Kidney glomerular epithelial cell (primary cell): Measurements from ENCODE around the gene LRRFIP2.
"Not testable (repeated sequence)": the region's sequence is repeated elsewhere in the genome, so short reads cannot be mapped to it uniquely, and the experiment has no call there.

Experiments used
- DNase-seq: peaks from one replicate; lab custom pipeline; 2025; lab: John Stamatoyannopoulos, UW

LRRFIP2 gene

DNA sequence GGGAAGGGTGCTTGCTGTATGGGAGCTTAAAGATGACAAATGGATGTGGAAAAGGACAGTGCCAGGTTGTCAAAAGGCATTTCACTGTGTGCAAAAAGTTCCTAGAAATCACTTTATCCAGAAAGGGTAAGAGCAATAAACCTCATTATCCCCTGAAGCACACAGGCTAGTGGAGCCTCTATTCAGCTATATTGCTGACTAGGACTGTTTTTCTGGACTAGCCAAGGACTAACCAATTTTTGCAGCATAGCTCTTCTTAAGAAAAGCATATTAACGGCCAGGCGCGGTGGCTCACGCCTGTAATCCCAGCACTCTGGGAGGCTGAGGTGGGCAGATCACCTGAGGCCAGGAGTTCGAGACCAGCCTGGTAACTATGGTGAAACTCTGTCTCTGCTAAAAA is 116.3 kb downstream of the LRRFIP2 start:
- DNase-seq: no peak

DNA sequence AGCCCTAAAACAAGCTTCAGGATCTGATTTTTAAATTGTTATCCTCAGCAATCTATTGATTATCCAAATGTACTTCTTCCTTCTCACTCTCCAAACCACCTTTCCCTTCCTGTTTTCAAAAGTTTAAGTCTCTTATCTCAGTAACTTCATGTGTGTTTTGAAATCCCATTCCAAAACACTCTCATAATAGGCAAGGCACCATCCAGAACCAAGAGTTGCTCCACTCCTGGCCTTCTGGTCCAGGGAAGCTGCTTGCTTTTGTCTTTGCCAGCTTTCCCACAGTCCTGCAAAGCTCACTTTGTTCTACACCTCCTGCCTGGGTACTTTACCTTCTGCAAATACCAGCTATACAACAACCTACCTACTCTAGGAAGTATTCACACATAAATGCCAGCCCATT is 117.6 kb downstream of the LRRFIP2 start:
- DNase-seq: no peak

- not testable (repeated sequence) for DNase-seq
Observed at GRCh38 chr3:37055077-37055476, 119.3 kb downstream of the LRRFIP2 start.

DNA sequence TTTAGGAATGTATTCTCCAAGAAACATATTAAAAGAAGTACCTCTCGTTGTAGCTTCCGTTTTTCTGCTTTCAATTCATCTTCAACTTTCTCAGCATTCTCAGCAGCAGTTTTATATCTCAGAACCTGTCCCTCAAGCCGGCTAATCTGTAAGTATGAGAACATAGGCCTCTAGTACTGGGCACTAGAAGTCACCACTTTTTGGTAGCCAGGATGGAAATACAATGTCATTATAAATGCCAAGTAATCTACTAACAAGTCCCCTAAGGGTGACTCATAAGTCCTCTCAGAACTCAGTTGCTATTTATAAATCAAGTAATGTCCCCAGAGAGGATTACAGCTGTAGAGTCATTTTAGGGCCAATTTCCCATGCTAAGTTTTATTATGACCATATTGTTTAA is 120.0 kb downstream of the LRRFIP2 start:
- DNase-seq: no peak

DNA sequence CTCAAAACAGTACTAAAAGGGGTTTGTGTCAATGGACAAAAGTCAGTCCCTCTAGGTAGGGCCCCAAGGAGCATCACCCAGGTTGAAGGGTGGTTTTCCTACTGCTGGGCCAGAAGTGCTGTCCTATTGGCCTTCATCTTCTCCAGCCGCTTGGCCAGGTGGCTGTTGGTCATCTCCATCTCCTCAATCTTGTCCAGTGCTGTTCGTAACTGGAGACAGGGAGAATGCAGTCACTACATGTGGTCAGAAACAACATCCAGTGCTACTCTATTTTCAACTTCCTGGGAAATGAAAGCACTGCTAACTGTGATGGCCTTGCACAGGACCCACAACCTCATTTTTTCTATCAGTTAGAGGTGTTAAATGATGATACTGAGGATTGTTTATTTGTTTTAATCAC is 120.6 kb downstream of the LRRFIP2 start:
- no peak for DNase-seq

GRCh38 chr3:37053337-37053736 is 121.0 kb downstream of the LRRFIP2 start:
- DNase-seq: no peak

DNA sequence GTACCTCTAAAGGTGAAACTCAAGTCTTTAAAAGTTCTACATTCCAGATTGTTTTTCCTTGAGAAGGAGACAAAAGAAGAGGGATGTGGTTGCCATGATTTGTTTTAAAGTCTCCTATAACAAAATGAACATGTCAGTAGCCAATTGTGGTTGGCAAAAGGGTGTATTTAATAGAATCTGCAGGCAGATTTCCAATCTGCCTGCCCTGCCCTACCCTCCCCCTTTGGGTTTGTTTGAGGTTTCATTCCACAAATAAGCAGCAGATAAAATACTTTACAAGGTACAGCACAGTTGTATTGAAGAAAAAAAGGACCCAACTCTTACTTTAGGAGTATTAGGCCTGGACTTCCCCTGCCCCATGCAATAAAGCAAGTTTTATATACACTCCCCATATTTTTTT is 121.5 kb downstream of the LRRFIP2 start:
- no peak for DNase-seq

DNA sequence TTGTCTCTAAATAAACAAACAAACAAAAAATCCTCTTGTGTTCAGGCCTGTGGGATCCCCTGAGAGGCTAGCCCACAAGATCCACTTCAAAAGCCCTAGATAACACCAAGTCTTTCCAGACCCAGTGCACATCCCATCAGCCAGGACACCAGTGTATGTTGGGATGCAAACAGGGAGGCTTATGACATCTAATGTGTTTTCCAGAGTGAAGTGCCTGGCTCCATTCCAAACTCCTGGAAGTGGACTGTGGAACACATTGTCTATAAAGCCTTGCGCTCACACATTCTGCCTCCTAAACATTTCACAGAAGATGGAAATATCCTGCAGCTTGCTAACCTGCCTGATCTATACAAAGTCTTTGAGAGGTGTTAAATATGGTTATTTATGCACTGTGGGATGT is 124.1 kb downstream of the LRRFIP2 start:
- DNase-seq: no peak

GRCh38 chr3:37042712-37043111 is 131.7 kb downstream of the LRRFIP2 start:
- DNase-seq: not testable (repeated sequence)

GRCh38 chr3:37041546-37042195 is 132.7 kb downstream of the LRRFIP2 start:
- DNase-seq: no peak

DNA sequence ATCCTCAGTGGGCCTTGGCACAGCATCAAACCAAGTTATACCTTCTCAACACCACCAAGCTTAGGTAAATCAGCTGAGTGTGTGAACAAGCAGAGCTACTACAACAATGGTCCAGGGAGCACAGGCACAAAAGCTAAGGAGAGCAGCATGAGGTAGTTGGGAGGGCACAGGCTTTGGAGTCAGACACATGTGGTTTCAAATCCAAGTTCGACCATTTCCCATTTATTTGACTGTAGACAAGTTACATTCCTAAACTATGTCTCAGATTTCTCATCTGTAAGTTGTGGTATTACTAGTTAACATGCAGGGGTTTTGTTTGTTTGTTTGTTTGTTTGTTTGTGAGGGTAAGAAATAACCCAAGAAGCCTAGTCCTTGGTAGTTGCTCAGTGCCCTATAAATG is 134.2 kb downstream of the LRRFIP2 start:
- DNase-seq: no peak

- DNase-seq: no peak
Observed at GRCh38 chr3:37039161-37039846, 135.1 kb downstream of the LRRFIP2 start.

DNA sequence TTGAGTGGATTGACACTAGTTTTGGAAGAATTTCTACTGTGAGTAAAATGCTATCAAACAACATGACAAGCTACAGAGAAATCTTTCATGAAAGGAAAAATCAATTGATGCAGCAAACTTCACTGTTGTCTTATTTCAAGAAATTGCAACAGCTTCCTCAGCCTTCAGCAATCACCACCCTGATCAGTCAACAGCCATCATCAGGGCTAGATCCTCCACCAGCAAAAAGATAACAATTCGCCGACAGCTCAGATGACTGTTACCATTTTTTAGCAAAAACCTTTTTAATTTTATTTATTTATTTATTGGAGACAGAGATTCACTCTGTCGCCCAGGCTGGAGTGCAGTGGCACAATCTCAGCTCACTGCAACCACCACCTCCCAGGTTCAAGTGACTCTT is 137.0 kb downstream of the LRRFIP2 start:
- no peak for DNase-seq

GRCh38 chr3:37032961-37033360 is 141.4 kb downstream of the LRRFIP2 start:
- DNase-seq: no peak

DNA sequence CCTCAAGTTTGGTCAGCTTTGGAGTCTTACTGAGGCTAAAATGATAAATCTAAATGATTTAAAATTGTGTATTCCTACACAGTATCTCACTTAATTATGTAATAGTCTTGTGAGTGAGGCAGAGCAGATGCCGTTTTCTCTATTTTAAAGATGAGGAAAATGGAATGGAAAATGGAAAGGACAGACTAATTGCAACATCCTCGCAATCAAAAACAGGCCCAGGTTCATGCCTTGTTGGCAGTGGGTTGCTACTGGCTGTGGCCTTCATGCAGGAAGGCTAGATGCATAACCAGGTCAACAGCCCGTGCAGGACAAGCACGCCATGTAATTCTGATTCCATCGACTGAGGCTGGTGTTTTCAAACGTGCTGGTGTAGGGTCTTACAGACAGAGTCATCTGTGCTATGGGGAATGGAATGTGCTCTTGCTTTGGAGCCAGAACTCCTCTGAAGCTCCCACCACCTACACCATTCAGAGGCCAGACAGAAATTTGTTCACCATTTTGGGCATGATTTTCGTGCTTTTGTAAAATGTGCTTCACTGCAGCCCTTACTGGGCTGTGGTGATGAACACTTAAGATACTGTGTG is 143.2 kb downstream of the LRRFIP2 start:
- DNase-seq: no peak

DNA sequence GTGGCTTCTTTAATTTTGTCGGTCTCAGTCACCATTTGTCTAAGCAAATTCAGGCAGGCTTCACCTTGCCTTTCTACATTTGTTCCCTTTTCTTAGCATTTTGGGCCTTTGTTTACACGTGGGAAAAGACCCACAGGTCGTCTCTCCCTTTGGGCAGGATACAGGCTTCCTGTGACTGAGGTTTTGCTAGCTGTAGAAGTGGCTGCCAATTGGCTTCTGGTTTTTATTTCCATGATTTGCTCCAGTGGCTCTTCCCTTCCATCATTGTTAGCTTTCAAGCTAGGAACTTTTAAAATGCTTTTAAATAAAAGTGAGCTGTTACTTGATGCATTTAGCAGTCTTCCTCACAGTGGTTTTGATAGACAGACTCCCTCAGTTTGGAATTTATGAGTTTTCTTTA is 143.8 kb downstream of the LRRFIP2 start:
- no peak for DNase-seq

DNA sequence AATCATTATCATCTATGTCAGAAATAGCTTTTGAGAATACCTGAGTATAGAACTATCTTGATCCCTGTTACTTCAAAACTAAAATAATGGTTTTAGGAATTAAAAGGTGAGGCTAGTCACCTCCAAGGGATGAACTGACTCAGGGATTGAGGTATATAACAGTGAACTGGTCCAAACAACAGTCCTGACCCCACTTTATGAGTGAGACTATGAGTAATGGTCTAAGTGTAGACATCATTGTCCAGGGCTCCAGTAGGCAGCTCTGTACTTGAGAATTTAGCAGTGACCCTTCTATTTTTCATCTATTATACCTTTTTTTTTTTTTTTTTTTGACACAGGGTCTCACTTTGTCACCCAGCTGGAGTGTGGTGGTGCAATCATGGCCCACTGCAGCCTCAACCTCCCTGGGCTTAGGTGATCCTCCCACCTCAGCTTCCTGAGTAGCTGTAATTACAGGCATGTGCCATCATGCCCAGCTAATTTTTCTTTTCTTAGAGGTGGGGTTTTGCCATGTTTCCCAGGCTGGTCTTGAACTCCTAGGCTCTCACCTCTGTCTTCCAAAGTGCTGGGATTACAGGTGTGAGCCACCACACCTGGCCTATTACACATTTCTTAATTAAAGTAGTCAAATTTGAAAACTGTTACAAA is 144.7 kb downstream of the LRRFIP2 start:
- no peak for DNase-seq

GRCh38 chr3:37029111-37029510 is 145.3 kb downstream of the LRRFIP2 start:
- DNase-seq: no peak

DNA sequence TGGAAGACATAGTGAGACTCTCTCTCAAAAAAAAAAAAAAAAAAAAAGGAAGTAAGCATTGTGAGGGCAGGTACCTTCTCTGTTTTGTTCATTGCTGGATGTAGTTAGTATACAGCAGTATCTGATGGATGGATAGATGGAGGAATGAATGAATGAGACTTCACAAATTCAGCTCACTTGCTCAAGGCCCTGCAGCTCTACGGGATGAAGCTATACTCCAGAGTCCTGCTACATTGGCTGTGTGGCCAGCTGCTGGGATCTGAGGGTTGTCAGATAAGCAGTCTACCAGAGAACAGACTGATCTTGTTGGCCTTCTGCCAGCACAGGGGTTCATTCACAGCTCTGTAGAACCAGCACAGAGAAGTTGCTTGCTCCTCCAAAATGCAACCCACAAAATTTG is 146.1 kb downstream of the LRRFIP2 start:
- DNase-seq: no peak

GRCh38 chr3:37026851-37027250 is 147.5 kb downstream of the LRRFIP2 start:
- DNase-seq: no peak

DNA sequence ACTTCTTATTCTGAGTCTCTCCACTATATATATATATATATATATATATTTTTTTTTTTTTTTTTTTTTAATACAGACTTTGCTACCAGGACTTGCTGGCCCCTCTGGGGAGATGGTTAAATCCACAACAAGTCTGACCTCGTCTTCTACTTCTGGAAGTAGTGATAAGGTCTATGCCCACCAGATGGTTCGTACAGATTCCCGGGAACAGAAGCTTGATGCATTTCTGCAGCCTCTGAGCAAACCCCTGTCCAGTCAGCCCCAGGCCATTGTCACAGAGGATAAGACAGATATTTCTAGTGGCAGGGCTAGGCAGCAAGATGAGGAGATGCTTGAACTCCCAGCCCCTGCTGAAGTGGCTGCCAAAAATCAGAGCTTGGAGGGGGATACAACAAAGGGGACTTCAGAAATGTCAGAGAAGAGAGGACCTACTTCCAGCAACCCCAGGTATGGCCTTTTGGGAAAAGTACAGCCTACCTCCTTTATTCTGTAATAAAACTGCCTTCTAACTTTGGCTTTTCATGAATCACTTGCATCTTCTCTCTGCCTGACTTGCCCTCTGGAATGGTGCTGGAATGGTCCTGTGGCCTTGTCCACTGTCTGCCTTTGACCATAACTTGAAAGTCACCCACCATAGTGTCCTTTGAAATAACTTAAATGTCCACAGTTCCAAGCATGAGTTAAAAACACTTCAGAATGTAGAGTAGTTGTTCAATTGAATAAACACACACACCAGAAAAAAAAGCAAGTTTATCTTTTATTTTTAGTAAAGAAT is 148.6 kb downstream of the LRRFIP2 start:
- no peak for DNase-seq

DNA sequence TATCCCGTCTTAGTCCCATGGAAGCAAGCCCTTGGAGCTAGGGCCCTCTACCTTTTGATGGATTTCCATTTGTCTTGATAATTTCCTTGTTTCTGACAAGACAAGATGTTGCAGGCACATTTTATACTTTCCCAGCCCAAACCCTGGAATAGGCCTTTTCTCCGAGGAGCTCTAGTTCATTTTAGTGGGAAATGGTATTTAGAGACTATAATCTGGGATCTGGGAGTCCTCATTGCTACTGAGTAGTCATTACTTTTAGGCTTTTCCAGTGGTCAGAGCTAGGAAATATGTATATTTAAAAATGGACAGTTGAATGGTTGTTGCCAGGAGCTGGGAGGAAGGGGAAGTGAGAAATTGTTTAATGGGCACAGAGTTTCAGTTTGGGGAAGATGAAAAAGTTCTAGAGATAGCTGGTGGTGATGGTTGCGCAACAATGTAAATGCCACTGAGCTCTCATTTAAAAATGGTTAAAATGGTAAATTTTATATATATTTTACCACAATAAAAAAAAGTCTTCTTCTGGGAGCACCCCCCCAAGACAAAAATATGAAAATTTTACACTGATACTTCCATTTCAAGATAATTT is 149.5 kb downstream of the LRRFIP2 start:
- no peak for DNase-seq
